HCT116 (cell line): Measurements from ENCODE around the gene MON1B. TPM values are rescaled to one million over a fixed set of nuclear protein-coding genes. Genes with fewer than 3 reads are reported as not detected.
A peak's percentile ranks its signal among the peaks of the same experiment; 100 is the strongest.

Experiments used
- ATAC-seq: fragments of 200-7000 bp; cut with Tn5 transposase; 2 replicates; pipeline ENCODE4 v1.9.1; 2020; ENCODE audit warnings: mild to moderate bottlenecking, moderate library complexity
- BruUV-seq: library from RNA; stranded (reverse); fragments of 400-500 nt; replicated peaks from 2 replicates; lab custom pipeline; 2021; lab: Mats Ljungman, UMichigan
- CTCF ChIA-PET: fragments of 300-600 bp; sonication (Branson Sonifier 250); formaldehyde crosslinking; loops from one replicate; lab custom pipeline; 2021; ENCODE audit warnings: antibody characterized with exemption; lab: Charles Lee
- POLR2A ChIA-PET: fragments of 300-600, 350-600 bp; sonication (Branson Sonifier 250); formaldehyde crosslinking; loops from one replicate; lab custom pipeline; 2021; ENCODE audit warnings: antibody characterized with exemption; lab: Charles Lee
- RAD21 ChIA-PET, 2 experiments: fragments of 300-600 bp; sonication (Branson Sonifier 250); formaldehyde crosslinking; loops; one replicate each; lab custom pipeline; 2023; ENCODE audit warnings: low total read pairs in 2 of 2; ENCODE audit not compliant: uncharacterized antibody in 2 of 2, unreplicated experiment in 2 of 2, low non-redundant PET in 1 of 2; lab: Charles Lee
- DNase-seq: peaks from one replicate; pipeline ENCODE4 v3.0.0-alpha.2; 2010; ENCODE audit warnings: low read depth, low spot score
- H2AFZ ChIP-seq: fragments of 200-600 bp; shearing (Covaris generic), sonication (generic); 2 replicates; pipeline ENCODE4 v1.6.1; 2017; ENCODE audit warnings: low read depth, mixed run types, mixed read lengths, antibody characterized with exemption, low read length; ENCODE audit not compliant: poor library complexity, severe bottlenecking
- H3K27ac ChIP-seq: 2 replicates; pipeline ENCODE4 v1.5.1; 2012; ENCODE audit warnings: low read depth, low read length
- H3K27me3 ChIP-seq: fragments of 200-600 bp; sonication (generic); 2 replicates; pipeline ENCODE4 v1.6.1; 2016; ENCODE audit warnings: mixed run types, low read length, mixed read lengths; ENCODE audit not compliant: insufficient read depth
- H3K36me3 ChIP-seq, 2 experiments: fragments of 200-500 bp in 1 of 2; fragments of 200-600 bp in 1 of 2; sonication (Bioruptor generic) in 1 of 2; sonication (generic) in 1 of 2; 2 replicates each; pipeline versions ENCODE4 v1.5.1 to v1.6.1; 2014 to 2016; ENCODE audit warnings: low read length in 2 of 2, inconsistent platforms in 1 of 2, mixed read lengths in 1 of 2, mixed run types in 1 of 2; ENCODE audit not compliant: insufficient read depth in 2 of 2, control insufficient read depth in 1 of 2
- H3K4me1 ChIP-seq, 2 experiments: fragments of 200-600 bp in 1 of 2; sonication (generic) in 1 of 2; 2 replicates each; pipeline versions ENCODE4 v1.5.1 to v1.6.1; 2012 to 2017; ENCODE audit warnings: low read length in 2 of 2, inconsistent platforms in 1 of 2, mild to moderate bottlenecking in 1 of 2, mixed read lengths in 1 of 2, mixed run types in 1 of 2, moderate library complexity in 1 of 2; ENCODE audit not compliant: insufficient read depth in 2 of 2, control insufficient read depth in 1 of 2
- H3K4me2 ChIP-seq: fragments of 200-600 bp; sonication (generic); 2 replicates; pipeline ENCODE4 v1.6.1; 2017; ENCODE audit warnings: mixed run types, low read length, mixed read lengths
- H3K4me3 ChIP-seq, 2 experiments: fragments of 200-600 bp in 1 of 2; sonication (generic) in 1 of 2; replicated peaks in 1 of 2; 2 replicates each; pipeline ENCODE4 v1.5.1; 2011 to 2016; ENCODE audit warnings: low read length in 2 of 2, control low read depth in 1 of 2, low read depth in 1 of 2, mild to moderate bottlenecking in 1 of 2, mixed read lengths in 1 of 2, mixed run types in 1 of 2
- H3K79me2 ChIP-seq: fragments of 200-600 bp; sonication (generic); 2 replicates; pipeline ENCODE4 v1.6.1; 2017; ENCODE audit warnings: mild to moderate bottlenecking, mixed run types, low read length, moderate library complexity, mixed read lengths; ENCODE audit not compliant: insufficient read depth
- H3K9ac ChIP-seq: fragments of 200-600 bp; sonication (generic); 2 replicates; pipeline ENCODE4 v1.6.1; 2016; ENCODE audit warnings: low read length, mixed read lengths
- H3K9me2 ChIP-seq: fragments of 200-600 bp; sonication (generic), shearing (Covaris generic); 2 replicates; pipeline ENCODE4 v1.6.1; 2017; ENCODE audit warnings: mixed run types, mild to moderate bottlenecking, moderate library complexity; ENCODE audit not compliant: insufficient read depth
- H3K9me3 ChIP-seq, 2 experiments: fragments of 200-500 bp in 1 of 2; fragments of 200-600 bp in 1 of 2; sonication (Bioruptor generic) in 1 of 2; sonication (generic) in 1 of 2; 2 replicates each; pipeline ENCODE4 v1.6.1; 2014 to 2017; ENCODE audit warnings: low read length in 2 of 2, mixed read lengths in 2 of 2, inconsistent platforms in 1 of 2, low read depth in 1 of 2, mild to moderate bottlenecking in 1 of 2, mixed run types in 1 of 2, moderate library complexity in 1 of 2; ENCODE audit not compliant: control insufficient read depth in 1 of 2, insufficient read depth in 1 of 2
- H4K20me1 ChIP-seq: fragments of 200-600 bp; sonication (generic), shearing (Covaris generic); 2 replicates; pipeline ENCODE4 v1.6.1; 2017; ENCODE audit warnings: mixed run types, mild to moderate bottlenecking, moderate library complexity; ENCODE audit not compliant: insufficient read depth
- CBX3 ChIP-seq: IDR thresholded peaks from 2 replicates; pipeline ENCODE4 v1.6.1; 2012; ENCODE audit warnings: low read depth
- CEBPB ChIP-seq: IDR thresholded peaks from 2 replicates; pipeline ENCODE4 v1.6.1; 2012; ENCODE audit warnings: low read depth
- EGR1 ChIP-seq: IDR thresholded peaks from 2 replicates; pipeline ENCODE4 v1.6.1; 2012; ENCODE audit warnings: low read depth
- ELF1 ChIP-seq: IDR thresholded peaks from 2 replicates; pipeline ENCODE4 v1.6.1; 2012; ENCODE audit warnings: low read depth, borderline replicate concordance
- EZH2 ChIP-seq: fragments of 200-600 bp; sonication (generic); IDR thresholded peaks from 2 replicates; pipeline ENCODE4 v1.6.1; 2017; ENCODE audit warnings: antibody characterized with exemption, mixed run types
- EZH2phosphoT487 ChIP-seq: fragments of 200-600 bp; IDR thresholded peaks from 2 replicates; pipeline ENCODE4 v1.6.1; 2018; ENCODE audit warnings: antibody characterized with exemption, borderline replicate concordance
- FOSL1 ChIP-seq: IDR thresholded peaks from 2 replicates; pipeline ENCODE4 v1.6.1; 2012; ENCODE audit warnings: low read depth
- JUND ChIP-seq: IDR thresholded peaks from 2 replicates; pipeline ENCODE4 v1.6.1; 2012
- POLR2AphosphoS5 ChIP-seq: IDR thresholded peaks from 2 replicates; pipeline ENCODE4 v1.6.1; 2011; ENCODE audit warnings: mild to moderate bottlenecking, low read depth, low read length, moderate library complexity
- SIN3A ChIP-seq: IDR thresholded peaks from 2 replicates; pipeline ENCODE4 v1.6.1; 2012; ENCODE audit warnings: low read depth
- SP1 ChIP-seq: IDR thresholded peaks from 2 replicates; pipeline ENCODE4 v1.6.1; 2012; ENCODE audit warnings: low read depth
- SRF ChIP-seq: IDR thresholded peaks from 2 replicates; pipeline ENCODE4 v1.6.1; 2012; ENCODE audit warnings: low read depth
- TCF7L2 ChIP-seq: IDR thresholded peaks from 2 replicates; pipeline ENCODE4 v1.7.0; 2011; ENCODE audit warnings: borderline replicate concordance, inconsistent platforms; ENCODE audit not compliant: insufficient read depth, insufficient read length; ENCODE audit errors: extremely low read depth
- YY1 ChIP-seq: IDR thresholded peaks from 2 replicates; pipeline ENCODE4 v1.6.1; 2011; ENCODE audit warnings: low read length, low read depth, moderate library complexity, mild to moderate bottlenecking; ENCODE audit not compliant: insufficient replicate concordance; ENCODE audit errors: extremely low read depth
- intact Hi-C: fragments of 100-400 bp; cut with micrococcal nuclease; formaldehyde crosslinking; loops from 2 replicates; pipeline ENCODE4 v1.10.0; 2022
- total RNA-seq: library from RNA; stranded (reverse); gene quantifications from one replicate; pipeline ENCODE4 v1.2.1, GENCODE V29; 2021; ENCODE audit not compliant: unreplicated experiment
- TF ChIP-seq, protein P1 (sequence below): IDR thresholded peaks from 2 replicates; pipeline ENCODE4 v1.6.1; 2012
- TF ChIP-seq, protein P2 (sequence below): IDR thresholded peaks from 2 replicates; pipeline ENCODE4 v1.6.1; 2012

MON1B gene
- total RNA-seq, 1 experiment from 2014 or later = 34.7 TPM

DNA sequence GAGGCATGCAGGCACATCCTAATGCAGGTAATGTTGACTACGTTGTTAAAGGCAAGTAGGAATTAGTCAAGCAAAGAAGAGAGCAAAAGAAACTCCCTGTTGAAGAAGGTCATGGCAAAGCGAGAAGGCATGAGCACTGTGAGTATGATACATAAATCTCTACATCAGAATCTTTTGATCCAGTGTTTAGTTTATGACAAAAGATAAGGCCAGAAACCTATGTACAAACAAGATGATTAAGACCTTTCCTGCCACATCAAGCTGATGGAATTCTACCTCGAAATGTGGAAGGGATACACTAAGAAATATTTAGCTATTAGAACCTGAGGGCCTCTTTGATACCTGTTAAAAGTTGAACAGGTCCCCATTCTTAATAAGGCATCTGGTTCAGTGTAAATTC lies 28.4 kb downstream of the MON1B start:
- TF ChIP-seq JUND (peak; percentile 48), CBX3 (0 out of 2 replicates have a peak, but pooled peaks have one; percentile 27), FOSL1 (0 out of 2 replicates have a peak, but pooled peaks have one; percentile 23), EZH2 (no peak), SP1 (0 out of 2 replicates have a peak, but pooled peaks have one; percentile 52)
- ATAC-seq = peak; percentile 24; the same call in 1 of the 2 replicates
- Histone ChIP-seq H3K27me3 (no peaks in the 10 kb centered on the region), H3K4me3 (0 out of 4 replicates have a peak overlapping the region, but pooled peaks of 1 of the 2 experiments have one; percentile 7), H3K9me3 (no peaks in the 10 kb centered on the region), H3K4me2 (peak overlapping the region; percentile 43), H3K27ac (peak overlapping the region; percentile 50; the same call in 1 of the 2 replicates), H3K36me3 (no peaks in the 10 kb centered on the region), H2AFZ (no peak overlapping the region), H4K20me1 (no peaks in the 10 kb centered on the region), H3K9ac (no peak overlapping the region), H3K9me2 (no peaks in the 10 kb centered on the region), H3K79me2 (no peaks in the 10 kb centered on the region), H3K4me1 (peaks cover 60 to 72% of the 10 kb centered on the region in 2 experiments)
- CTCF ChIA-PET = no interaction called here
- no peak for DNase-seq
- BruUV-seq = no TSS peak
- intact Hi-C loops = no loop called here
- POLR2A ChIA-PET = no interaction called here
- RAD21 ChIA-PET = no interaction called here

DNA sequence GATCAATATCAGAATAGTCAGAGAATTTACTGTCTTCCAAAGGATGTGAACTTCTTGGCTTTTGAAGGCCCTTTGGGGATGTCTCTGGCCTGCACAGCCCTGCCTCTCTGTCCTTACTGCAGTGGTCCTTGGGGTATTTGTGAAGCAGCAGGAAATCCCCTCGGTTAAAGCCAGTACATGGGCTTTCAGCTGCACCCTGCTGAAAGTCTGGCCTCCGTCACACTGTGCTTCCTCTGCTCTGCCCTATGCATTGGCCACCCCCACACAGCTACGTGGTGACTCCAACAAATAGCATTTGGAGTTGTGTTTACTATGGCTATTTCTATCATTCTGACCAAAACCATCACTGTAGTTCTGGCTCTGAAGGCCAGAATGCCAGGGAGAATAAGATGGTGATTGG lies 29.4 kb downstream of the MON1B start:
- Histone ChIP-seq H2AFZ (no peak overlapping the region), H4K20me1 (no peaks in the 10 kb centered on the region), H3K9ac (no peak overlapping the region), H3K4me2 (no peak overlapping the region), H3K9me3 (no peaks in the 10 kb centered on the region), H3K27ac (no peak overlapping the region), H3K4me3 (no peak overlapping the region), H3K27me3 (no peaks in the 10 kb centered on the region), H3K36me3 (no peaks in the 10 kb centered on the region), H3K4me1 (peaks cover 57 to 67% of the 10 kb centered on the region in 2 experiments), H3K9me2 (no peaks in the 10 kb centered on the region), H3K79me2 (no peaks in the 10 kb centered on the region)
- intact Hi-C loops = no loop called here
- DNase-seq = no peak
- BruUV-seq = no TSS peak
- POLR2A ChIA-PET = interaction anchor here (1.1 kb wide), 1 partner anchor 8 kb away, joined by 3 read pairs; no protein-coding TSS in a partner anchor
- RAD21 ChIA-PET = no interaction called here
- CTCF ChIA-PET = no interaction called here
- ATAC-seq = no peak
- TF ChIP-seq EZH2 (no peak), EZH2phosphoT487 (no peak), POLR2AphosphoS5 (no peak), SIN3A (no peak), TCF7L2 (no peak), CBX3 (no peak), ELF1 (no peak), FOSL1 (no peak), SRF (no peak), SP1 (no peak), CEBPB (no peak), YY1 (no peak), EGR1 (no peak)
- TF ChIP-seq, protein P1, sequence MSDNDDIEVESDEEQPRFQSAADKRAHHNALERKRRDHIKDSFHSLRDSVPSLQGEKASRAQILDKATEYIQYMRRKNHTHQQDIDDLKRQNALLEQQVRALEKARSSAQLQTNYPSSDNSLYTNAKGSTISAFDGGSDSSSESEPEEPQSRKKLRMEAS = no peak
- TF ChIP-seq, protein P2, sequence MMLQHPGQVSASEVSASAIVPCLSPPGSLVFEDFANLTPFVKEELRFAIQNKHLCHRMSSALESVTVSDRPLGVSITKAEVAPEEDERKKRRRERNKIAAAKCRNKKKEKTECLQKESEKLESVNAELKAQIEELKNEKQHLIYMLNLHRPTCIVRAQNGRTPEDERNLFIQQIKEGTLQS = no peak
